Measurements from ENCODE around the gene PPP2R1A. TPM values are rescaled to one million over a fixed set of nuclear protein-coding genes. Genes with fewer than 3 reads are reported as not detected.

The PPP2R1A gene
- total and polyA plus RNA-seq, 4 donors: 33.6 to 61.6 (median 59.8) TPM

DNA sequence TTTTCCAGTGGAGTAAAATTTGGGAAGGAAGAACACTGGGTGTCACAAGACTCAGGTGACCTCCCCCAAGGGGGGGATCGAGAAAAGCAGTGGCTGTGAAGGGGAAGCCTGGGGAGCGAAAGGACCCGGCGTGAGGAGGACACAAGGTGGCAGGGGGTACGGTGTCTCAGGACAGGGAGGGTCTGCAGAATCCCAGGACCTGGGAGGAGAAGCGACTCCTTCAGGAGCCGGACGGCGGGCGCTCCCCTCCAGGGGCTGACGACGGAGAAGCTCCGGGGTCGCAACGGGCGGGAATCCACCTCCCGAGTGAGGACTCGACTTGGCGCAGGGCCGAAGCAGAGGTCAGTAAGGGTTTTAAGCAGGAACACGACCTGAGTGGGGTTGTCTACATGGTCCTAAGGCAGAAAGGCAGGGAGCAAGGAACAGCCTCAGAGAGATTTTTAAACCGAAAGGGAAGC, 19.0 kb upstream of the PPP2R1A start:
- WGBS: under 1% methylated on average over 22 of the region's 22 CpGs
- no peak for DNase-seq (ENCODE audit: low spot score)
- Histone ChIP-seq H3K36me3 (ENCODE audit: control insufficient read depth in 4 of 4, insufficient read depth in 3 of 4, low read depth in 1 of 4, low read length in 3 of 4) (peaks cover 0 to 18% (median 14%) of the 10 kb centered on the region in 4 donors), H3K9ac (ENCODE audit: low read depth in 1 of 2, low read length in 2 of 2) (peak overlapping the region; percentile 90 to 95), H3K4me1 (ENCODE audit: control insufficient read depth in 4 of 4, insufficient read depth in 4 of 4, low read length in 3 of 4) (peaks cover 0 to 11% (median 7%) of the 10 kb centered on the region in 4 donors), H3K4me3 (ENCODE audit: low read depth in 1 of 3, low read length in 3 of 3) (peak overlapping the region; percentile 85 to 100 (median 97)), H3K9me3 (ENCODE audit: control insufficient read depth in 4 of 4, low read length in 3 of 4) (peaks cover 0 to 9% (median 3%) of the 10 kb centered on the region in 4 donors), H3K27ac (ENCODE audit: low read depth in 1 of 2, low read length in 2 of 2) (peak overlapping the region; percentile 73 to 79), H3K27me3 (ENCODE audit: control insufficient read depth in 4 of 4, insufficient read depth in 4 of 4, low read length in 3 of 4) (no peaks in the 10 kb centered on the region)
- no peak for TF ChIP-seq RAD21 (IDR thresholded peaks at IDR 0.05)
- no peak for TF ChIP-seq NR2F2 (IDR thresholded peaks at IDR 0.05)
- TF ChIP-seq FOXA2 (IDR thresholded peaks at IDR 0.05): no peak
- TF ChIP-seq ATF3 (IDR thresholded peaks at IDR 0.05): no peak
- no peak for TF ChIP-seq HNF4A (conservative IDR thresholded peaks at IDR 0.05)

GRCh38 chr19:52171321-52172169, 18.3 kb upstream of the PPP2R1A start, which contains the start of gene ZNF836:
ZNF836 (minus strand) TSS chr19:52171621; CDS start chr19:52168072, 3,549 bp downstream.
- Histone ChIP-seq H3K9ac (ENCODE audit: low read depth in 1 of 2, low read length in 2 of 2) (peak within 1 kb of the TSS; percentile 90 to 95), H3K27me3 (ENCODE audit: control insufficient read depth in 4 of 4, insufficient read depth in 4 of 4, low read length in 3 of 4) (no peaks in the 10 kb centered on the region), H3K4me3 (ENCODE audit: low read depth in 1 of 3, low read length in 3 of 3) (peak within 1 kb of the TSS; percentile 85 to 100 (median 97)), H3K27ac (ENCODE audit: low read depth in 1 of 2, low read length in 2 of 2) (peak within 1 kb of the TSS; percentile 73 to 79), H3K4me1 (ENCODE audit: control insufficient read depth in 4 of 4, insufficient read depth in 4 of 4, low read length in 3 of 4) (peaks cover 0 to 11% (median 7%) of the 10 kb centered on the region in 4 donors), H3K9me3 (ENCODE audit: control insufficient read depth in 4 of 4, low read length in 3 of 4) (peaks cover 0 to 9% (median 3%) of the 10 kb centered on the region in 4 donors), H3K36me3 (ENCODE audit: control insufficient read depth in 4 of 4, insufficient read depth in 3 of 4, low read depth in 1 of 4, low read length in 3 of 4) (peaks cover 0 to 17% (median 13%) of the 10 kb centered on the region in 4 donors)
- DNase-seq (ENCODE audit: low spot score): peak; percentile 80
- WGBS: 9% methylated on average over 37 of the region's 37 CpGs
- TF ChIP-seq NR2F2 (IDR thresholded peaks at IDR 0.05): no peak
- TF ChIP-seq, protein P1, sequence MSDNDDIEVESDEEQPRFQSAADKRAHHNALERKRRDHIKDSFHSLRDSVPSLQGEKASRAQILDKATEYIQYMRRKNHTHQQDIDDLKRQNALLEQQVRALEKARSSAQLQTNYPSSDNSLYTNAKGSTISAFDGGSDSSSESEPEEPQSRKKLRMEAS (IDR thresholded peaks at IDR 0.05): peak; percentile 12
- no peak for TF ChIP-seq HNF4G (IDR thresholded peaks at IDR 0.05)
- TF ChIP-seq, protein P2, sequence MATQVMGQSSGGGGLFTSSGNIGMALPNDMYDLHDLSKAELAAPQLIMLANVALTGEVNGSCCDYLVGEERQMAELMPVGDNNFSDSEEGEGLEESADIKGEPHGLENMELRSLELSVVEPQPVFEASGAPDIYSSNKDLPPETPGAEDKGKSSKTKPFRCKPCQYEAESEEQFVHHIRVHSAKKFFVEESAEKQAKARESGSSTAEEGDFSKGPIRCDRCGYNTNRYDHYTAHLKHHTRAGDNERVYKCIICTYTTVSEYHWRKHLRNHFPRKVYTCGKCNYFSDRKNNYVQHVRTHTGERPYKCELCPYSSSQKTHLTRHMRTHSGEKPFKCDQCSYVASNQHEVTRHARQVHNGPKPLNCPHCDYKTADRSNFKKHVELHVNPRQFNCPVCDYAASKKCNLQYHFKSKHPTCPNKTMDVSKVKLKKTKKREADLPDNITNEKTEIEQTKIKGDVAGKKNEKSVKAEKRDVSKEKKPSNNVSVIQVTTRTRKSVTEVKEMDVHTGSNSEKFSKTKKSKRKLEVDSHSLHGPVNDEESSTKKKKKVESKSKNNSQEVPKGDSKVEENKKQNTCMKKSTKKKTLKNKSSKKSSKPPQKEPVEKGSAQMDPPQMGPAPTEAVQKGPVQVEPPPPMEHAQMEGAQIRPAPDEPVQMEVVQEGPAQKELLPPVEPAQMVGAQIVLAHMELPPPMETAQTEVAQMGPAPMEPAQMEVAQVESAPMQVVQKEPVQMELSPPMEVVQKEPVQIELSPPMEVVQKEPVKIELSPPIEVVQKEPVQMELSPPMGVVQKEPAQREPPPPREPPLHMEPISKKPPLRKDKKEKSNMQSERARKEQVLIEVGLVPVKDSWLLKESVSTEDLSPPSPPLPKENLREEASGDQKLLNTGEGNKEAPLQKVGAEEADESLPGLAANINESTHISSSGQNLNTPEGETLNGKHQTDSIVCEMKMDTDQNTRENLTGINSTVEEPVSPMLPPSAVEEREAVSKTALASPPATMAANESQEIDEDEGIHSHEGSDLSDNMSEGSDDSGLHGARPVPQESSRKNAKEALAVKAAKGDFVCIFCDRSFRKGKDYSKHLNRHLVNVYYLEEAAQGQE (IDR thresholded peaks at IDR 0.05): no peak
- TF ChIP-seq, protein P3, sequence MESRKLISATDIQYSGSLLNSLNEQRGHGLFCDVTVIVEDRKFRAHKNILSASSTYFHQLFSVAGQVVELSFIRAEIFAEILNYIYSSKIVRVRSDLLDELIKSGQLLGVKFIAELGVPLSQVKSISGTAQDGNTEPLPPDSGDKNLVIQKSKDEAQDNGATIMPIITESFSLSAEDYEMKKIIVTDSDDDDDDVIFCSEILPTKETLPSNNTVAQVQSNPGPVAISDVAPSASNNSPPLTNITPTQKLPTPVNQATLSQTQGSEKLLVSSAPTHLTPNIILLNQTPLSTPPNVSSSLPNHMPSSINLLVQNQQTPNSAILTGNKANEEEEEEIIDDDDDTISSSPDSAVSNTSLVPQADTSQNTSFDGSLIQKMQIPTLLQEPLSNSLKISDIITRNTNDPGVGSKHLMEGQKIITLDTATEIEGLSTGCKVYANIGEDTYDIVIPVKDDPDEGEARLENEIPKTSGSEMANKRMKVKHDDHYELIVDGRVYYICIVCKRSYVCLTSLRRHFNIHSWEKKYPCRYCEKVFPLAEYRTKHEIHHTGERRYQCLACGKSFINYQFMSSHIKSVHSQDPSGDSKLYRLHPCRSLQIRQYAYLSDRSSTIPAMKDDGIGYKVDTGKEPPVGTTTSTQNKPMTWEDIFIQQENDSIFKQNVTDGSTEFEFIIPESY (IDR thresholded peaks at IDR 0.05): no peak
- peak; percentile 17 for TF ChIP-seq YY1 (IDR thresholded peaks at IDR 0.05)
- peak; percentile 41 to 90 for TF ChIP-seq GABPA (IDR thresholded peaks at IDR 0.05 in 1 of 2, conservative IDR thresholded peaks at IDR 0.05 in 1 of 2)
- peak; percentile 42 for TF ChIP-seq TAF1 (conservative IDR thresholded peaks at IDR 0.05)
- no peak for TF ChIP-seq RAD21 (IDR thresholded peaks at IDR 0.05)
